GM23248 (cell line): ENCODE measurements around the gene B9D1.

Source experiments
- EZH2 ChIP-seq: fragments of 200-600 bp; sonication (generic); IDR thresholded peaks from 2 replicates; pipeline ENCODE4 v1.6.1; 2018; ENCODE audit warnings: antibody characterized with exemption, mild to moderate bottlenecking; ENCODE audit not compliant: insufficient read depth, poor library complexity, severe bottlenecking
- EZH2phosphoT487 ChIP-seq: fragments of 200-600 bp; sonication (generic); IDR thresholded peaks from 2 replicates; pipeline ENCODE4 v1.6.1; 2018; ENCODE audit warnings: antibody characterized with exemption, moderate library complexity, mild to moderate bottlenecking, low read depth; ENCODE audit not compliant: insufficient read depth

- TF ChIP-seq EZH2 (no peak), EZH2phosphoT487 (no peak)
These were observed 22.3 kb upstream of the B9D1 start for GRCh38 chr17:19384723-19385391.
